Measurements from ENCODE around the gene MEIS1.

DNA sequence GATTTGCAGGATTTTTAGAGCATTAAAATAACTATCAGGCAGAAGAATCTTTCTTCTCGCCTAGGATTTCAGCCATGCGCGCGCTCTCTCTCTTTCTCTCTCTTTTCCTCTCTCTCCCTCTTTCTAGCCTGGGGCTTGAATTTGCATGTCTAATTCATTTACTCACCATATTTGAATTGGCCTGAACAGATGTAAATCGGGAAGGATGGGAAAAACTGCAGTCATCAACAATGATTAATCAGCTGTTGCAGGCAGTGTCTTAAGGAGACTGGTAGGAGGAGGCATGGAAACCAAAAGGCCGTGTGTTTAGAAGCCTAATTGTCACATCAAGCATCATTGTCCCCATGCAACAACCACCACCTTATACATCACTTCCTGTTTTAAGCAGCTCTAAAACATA lies 137.0 kb downstream of the MEIS1 start:
- TF ChIP-seq, protein P1, sequence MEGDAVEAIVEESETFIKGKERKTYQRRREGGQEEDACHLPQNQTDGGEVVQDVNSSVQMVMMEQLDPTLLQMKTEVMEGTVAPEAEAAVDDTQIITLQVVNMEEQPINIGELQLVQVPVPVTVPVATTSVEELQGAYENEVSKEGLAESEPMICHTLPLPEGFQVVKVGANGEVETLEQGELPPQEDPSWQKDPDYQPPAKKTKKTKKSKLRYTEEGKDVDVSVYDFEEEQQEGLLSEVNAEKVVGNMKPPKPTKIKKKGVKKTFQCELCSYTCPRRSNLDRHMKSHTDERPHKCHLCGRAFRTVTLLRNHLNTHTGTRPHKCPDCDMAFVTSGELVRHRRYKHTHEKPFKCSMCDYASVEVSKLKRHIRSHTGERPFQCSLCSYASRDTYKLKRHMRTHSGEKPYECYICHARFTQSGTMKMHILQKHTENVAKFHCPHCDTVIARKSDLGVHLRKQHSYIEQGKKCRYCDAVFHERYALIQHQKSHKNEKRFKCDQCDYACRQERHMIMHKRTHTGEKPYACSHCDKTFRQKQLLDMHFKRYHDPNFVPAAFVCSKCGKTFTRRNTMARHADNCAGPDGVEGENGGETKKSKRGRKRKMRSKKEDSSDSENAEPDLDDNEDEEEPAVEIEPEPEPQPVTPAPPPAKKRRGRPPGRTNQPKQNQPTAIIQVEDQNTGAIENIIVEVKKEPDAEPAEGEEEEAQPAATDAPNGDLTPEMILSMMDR (IDR thresholded peaks at IDR 0.05; ENCODE audit: low read length), result no peak
- no peak for TF ChIP-seq EZH2phosphoT487 (IDR thresholded peaks at IDR 0.05; ENCODE audit: low read length)
